ENCODE data around the gene PCBP3.
"Not testable (repeated sequence)": the region's sequence is repeated elsewhere in the genome, so short reads cannot be mapped to it uniquely, and the experiment has no call there.

Gene PCBP3

DNA sequence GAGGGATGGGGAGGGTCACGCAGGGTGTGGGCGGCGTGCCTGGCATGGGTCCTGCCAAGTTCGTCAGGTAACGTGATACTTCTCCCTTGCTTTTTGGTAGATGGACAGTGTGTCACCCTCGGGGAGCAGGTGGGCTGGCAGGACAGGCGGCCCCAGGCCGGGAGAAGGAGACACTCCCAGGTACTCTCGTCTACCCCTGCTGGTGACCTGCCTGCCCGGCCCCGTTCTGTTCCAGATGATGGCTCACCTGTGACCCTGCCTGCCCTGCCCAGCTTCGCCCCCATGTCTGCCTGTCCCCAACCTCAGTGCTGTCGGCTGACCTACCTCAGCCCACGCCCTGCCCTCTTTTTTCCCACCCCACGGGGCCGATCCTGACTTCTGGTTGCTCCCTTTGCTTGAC is 144.7 kb downstream of the PCBP3 start:
- DNase-seq (ENCODE audit: low read depth) = no peak

DNA sequence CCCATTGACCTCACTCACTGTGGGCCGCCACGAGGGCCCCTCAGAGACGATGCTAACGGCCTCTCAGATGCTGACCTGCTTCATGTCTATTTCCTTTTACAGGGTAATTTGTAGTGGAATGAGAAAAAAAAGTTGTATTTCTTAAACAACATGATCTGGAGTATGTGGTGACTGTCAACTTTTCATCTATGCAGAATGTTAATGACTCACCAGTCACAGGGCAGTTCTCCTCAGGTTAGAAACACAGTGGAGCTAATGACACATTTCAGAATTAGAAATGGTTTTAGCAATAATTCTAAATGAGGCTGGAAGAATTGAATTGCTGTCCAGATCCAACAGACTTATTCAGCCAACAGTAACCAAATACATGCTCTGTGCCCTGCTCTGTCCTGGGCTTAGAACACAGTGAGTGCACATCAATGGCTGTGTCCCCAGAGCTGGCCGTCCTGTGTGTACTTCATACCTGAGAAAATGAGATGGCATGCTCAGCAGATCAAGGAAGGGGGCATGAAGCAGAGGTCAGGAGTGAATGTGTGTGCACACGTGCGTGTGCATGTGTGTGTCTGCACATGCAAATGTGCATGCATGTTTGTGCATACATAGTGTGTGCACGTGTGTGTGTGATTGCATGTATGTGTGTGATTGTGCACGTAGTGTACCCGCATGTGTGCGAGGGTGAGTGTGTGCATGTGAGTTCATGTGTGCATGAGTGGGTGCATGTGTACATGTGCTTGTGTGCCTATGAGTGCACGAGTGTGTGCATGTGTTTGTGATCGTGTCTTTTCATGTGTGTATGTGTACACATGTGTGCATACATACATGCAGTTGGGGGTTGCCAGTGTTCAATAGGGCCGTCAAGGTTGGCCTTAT is 145.3 kb downstream of the PCBP3 start:
- no peak for DNase-seq (ENCODE audit: low read depth)

- DNase-seq (ENCODE audit: low read depth) = no peak
These were observed 146.9 kb downstream of the PCBP3 start for GRCh38 chr21:45790427-45790826.

GRCh38 chr21:45791562-45792418 is 148.3 kb downstream of the PCBP3 start:
- no peak for DNase-seq (ENCODE audit: low read depth)

- DNase-seq (ENCODE audit: low read depth) = no peak
These were observed 149.3 kb downstream of the PCBP3 start for GRCh38 chr21:45792682-45793383.

- DNase-seq (ENCODE audit: low read depth) = no peak
These were observed 150.5 kb downstream of the PCBP3 start for GRCh38 chr21:45794027-45794426.

- no peak for DNase-seq (ENCODE audit: low read depth)
These were observed 152.5 kb downstream of the PCBP3 start for GRCh38 chr21:45796003-45796402.

DNA sequence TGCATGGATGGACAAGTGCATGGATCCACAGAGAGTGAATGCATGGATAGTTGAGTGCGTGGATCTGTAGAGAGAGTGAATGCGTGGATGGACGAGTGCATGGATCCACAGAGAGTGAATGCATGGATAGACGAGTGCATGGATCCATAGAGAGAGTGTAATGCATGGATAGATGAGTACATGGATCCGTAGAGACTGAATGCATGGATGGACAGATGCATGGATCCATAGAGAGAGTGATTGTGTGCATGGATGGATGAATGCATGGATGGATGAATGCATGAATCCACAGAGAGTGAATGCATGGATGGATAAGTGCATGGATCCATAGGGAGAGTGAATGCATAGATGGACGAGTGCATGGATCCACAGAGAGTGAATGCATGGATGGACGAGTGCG is 153.8 kb downstream of the PCBP3 start:
- DNase-seq (ENCODE audit: low read depth) = no peak

- DNase-seq (ENCODE audit: low read depth) = no peak
These were observed 156.3 kb downstream of the PCBP3 start for GRCh38 chr21:45799765-45800338.

GRCh38 chr21:45800339-45801080 is 157.0 kb downstream of the PCBP3 start:
- DNase-seq (ENCODE audit: low read depth) = no peak

DNA sequence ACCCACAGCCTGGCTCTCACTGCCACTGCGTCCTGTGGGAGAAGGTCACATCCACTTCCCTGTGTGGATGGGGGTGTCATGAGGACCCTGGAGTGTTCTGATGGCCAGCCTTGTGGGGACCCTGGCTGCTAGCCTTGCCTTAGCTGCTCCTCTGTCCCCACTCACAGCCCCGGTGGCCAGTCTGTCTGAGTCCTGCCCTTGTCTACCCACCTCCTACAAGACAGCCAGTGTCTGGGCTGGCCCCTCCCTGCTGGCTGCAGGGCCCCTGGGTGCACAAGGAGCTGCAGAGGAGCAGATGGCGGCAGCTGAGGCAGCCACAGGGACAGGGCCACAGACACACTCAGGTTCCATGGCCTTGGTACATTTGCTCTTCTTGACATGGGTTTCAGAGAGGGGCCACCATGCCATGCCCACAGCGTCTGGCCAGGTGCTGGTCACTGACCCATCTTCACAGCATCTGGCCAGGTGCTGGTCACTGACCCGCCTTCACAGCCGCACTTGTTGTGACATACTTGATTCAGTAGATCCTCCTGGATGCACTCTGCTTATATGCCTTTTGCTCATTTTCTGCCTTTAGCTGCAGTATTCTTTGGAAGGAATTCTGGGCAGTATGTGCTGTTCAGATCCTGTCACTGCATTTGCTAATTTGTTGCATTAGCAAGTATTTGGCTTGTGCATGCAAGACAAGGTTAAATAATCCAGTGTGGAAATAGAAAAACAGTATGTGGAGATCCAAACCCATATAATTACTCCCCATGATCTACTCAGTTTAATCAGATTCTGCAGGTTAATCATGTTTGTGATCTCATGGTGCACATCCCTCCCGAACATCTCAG is 157.8 kb downstream of the PCBP3 start:
- no peak for DNase-seq (ENCODE audit: low read depth)

- no peak for DNase-seq (ENCODE audit: low read depth)
These were observed 158.5 kb downstream of the PCBP3 start for GRCh38 chr21:45801989-45802388.

GRCh38 chr21:45802425-45802824 is 158.9 kb downstream of the PCBP3 start:
- DNase-seq (ENCODE audit: low read depth) = no peak

DNA sequence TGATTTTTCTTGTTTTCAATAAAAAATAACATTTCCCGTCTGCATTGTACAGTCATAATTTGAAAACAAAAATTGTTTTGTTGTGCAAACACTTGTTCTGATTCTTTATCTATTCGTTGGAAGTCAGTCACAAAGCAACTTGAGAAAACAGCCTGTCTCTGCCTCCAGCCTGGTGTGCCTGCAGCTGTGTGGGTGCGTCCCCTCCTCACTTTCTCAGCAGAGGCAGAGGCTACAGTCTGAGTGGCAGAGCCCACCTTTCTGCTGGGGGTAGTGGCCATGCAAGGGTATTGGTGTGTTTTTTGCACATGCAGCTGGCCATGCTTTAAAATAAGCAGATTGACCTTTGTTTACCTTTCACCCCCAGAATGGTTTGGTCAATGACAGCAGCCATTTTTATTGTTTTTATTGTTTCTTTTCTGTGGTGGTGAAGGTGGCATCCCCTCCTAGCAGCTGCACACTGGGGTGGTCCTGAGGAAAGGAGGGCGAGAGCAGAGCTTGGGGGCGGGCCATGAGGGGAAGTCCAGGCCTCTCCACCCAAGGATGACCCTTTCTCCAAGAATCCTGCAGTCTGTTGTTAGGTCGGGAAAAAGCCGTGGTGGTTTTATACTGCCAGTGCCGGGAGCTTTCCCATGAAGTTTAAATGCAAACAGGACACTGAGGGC is 159.6 kb downstream of the PCBP3 start:
- DNase-seq (ENCODE audit: low read depth) = no peak

DNA sequence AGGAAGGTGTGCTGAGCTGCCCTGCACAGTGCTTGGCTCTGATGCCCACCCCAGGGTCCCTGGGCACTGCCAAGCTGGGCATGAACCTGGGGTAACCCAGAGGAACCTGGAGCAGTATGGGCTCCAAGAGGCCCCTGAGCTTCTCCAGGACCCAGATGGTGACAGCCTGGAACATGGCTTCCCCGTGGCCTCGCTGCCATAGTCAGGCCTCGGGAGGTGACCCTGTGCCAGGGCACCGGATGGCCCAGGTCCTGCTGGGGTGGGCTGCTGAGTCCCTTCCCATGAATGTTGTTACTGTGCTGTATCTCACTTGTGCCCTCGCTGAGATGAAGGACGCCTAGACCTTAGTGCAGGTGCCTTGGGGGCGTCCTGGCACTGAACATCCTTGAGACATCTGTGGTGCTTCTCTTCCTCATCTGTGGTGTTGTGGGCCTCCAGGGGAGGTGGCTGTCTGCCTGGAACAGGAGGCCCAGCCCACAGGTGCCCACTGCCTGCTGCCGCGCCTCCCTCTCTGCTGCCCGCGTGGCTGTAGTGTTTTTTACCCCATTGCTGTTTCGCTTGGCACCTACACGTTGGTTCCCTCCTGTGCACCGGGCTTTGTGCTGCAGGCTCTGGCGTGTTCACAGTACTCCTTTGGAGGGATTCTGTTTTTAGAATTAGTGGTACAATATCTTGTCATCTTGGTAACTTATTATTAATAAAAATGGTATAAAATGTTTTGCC is 160.3 kb downstream of the PCBP3 start:
- no peak for DNase-seq (ENCODE audit: low read depth)

DNA sequence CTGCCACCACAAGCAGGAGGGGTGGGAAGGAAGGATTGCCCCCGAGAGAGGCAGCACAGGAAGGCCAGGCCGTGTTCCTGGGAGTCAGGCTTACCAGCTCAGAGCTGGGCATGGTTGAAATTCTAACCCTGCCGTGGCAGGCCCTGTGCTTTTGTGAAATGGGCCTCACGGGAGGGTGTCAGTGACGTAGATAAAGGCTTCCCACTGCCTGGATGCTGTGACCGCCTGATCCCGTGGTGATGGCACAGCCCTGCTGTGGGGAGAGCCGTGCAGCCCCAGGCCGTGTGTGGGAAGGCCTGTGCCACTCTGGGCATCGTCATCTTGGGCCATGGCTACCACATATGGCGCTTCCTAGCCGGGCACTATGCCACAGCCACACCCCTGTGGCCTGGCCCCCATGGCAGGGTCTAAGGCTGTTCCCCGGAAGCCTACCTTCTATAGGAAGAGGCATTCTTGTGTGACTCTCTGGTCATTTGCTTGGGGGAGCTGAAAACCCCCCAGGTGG is 161.3 kb downstream of the PCBP3 start:
- DNase-seq (ENCODE audit: low read depth) = no peak

DNA sequence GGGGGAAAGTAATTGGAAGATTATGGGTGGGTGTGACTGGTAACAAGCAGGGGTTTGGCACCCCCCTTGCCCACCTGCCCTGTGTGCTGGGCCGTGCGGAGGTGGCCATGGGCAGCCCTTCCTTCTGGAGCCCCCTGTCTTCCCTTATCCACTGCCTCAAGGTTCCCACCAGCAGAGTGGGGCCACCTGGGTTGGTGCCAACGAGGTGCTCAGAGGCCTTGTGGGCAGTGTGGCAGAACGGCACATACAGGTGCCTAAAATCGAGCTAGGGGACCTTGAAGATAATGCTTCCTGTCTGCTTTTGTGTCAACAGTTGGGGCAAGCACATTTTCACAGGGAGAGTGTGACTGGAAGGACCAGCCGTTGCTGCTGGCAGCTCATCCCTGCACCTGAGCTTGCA is 161.8 kb downstream of the PCBP3 start:
- no peak for DNase-seq (ENCODE audit: low read depth)

DNA sequence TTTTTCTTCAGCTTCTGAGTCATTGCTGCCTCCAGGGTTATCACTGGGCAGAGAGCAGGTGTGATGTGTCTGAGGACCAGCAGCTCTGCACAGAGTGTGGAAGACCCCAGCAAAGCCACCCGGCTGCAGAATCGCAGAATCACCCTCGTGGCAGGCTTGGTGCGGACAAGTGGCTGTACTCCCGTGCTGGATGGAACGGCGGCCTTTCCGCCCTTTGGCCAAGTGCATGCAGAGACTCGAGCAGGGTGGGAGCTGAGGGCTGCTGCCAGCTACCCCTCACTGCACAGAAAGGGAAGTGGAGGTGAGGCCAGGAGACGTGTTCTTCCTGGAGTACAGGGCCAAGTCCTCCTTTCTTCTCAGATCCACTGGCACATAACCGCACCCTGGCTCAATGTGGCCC is 162.5 kb downstream of the PCBP3 start:
- no peak for DNase-seq (ENCODE audit: low read depth)

- DNase-seq (ENCODE audit: low read depth) = not testable (repeated sequence)
These were observed 165.1 kb downstream of the PCBP3 start for GRCh38 chr21:45808663-45809062.
